Skeletal muscle satellite cell (primary cell): Measurements from ENCODE around the gene TMEM131.

ENCODE experiments used
- H3K27me3 ChIP-seq: 2 replicates; pipeline ENCODE4 v1.7.0; 2013; ENCODE audit warnings: low read length; ENCODE audit not compliant: control insufficient read depth, insufficient read depth
- H3K36me3 ChIP-seq: 2 replicates; pipeline ENCODE4 v1.7.0; 2013; ENCODE audit warnings: mild to moderate bottlenecking, control low read depth, low read length; ENCODE audit not compliant: insufficient read depth
- H3K4me1 ChIP-seq: 2 replicates; pipeline ENCODE4 v1.7.0; 2013; ENCODE audit warnings: low read length; ENCODE audit not compliant: control insufficient read depth, insufficient read depth
- H3K4me2 ChIP-seq: 2 replicates; pipeline ENCODE4 v1.7.0; 2013; ENCODE audit warnings: mild to moderate bottlenecking, low read length
- H3K4me3 ChIP-seq: 2 replicates; pipeline ENCODE4 v1.7.0; 2013; ENCODE audit warnings: low read length
- H3K9ac ChIP-seq: 2 replicates; pipeline ENCODE4 v1.7.0; 2013; ENCODE audit warnings: mild to moderate bottlenecking, low read depth, low read length, moderate library complexity
- H3K9me3 ChIP-seq: replicated peaks from 2 replicates; pipeline ENCODE4 v1.7.0; 2013; ENCODE audit warnings: mild to moderate bottlenecking, control low read depth, low read length

The TMEM131 gene

DNA sequence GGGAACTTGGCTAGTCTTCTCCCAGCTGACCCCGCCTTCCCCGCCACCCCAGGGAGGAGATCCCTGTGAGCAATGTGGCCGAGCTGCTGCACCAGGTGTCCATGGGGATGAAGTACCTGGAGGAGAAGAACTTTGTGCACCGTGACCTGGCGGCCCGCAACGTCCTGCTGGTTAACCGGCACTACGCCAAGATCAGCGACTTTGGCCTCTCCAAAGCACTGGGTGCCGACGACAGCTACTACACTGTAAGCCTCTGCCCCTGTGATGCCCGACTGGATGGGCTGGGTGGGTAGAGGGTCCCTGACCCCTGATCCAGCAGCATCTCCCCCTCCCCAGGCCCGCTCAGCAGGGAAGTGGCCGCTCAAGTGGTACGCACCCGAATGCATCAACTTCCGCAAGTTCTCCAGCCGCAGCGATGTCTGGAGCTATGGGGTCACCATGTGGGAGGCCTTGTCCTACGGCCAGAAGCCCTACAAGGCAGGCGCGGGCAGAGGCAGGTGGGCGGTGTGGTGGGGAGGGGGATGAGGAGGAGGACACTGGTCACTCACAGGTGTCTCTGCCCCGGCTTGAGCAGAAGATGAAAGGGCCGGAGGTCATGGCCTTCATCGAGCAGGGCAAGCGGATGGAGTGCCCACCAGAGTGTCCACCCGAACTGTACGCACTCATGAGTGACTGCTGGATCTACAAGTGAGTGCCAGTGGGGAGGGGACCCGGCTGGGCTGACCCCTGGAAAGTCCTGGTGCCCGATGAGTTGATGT is 258.1 kb downstream of the TMEM131 start:
- Histone ChIP-seq H3K4me1 (peaks cover 9% of the 10 kb centered on the region), H3K36me3 (no peaks in the 10 kb centered on the region)

DNA sequence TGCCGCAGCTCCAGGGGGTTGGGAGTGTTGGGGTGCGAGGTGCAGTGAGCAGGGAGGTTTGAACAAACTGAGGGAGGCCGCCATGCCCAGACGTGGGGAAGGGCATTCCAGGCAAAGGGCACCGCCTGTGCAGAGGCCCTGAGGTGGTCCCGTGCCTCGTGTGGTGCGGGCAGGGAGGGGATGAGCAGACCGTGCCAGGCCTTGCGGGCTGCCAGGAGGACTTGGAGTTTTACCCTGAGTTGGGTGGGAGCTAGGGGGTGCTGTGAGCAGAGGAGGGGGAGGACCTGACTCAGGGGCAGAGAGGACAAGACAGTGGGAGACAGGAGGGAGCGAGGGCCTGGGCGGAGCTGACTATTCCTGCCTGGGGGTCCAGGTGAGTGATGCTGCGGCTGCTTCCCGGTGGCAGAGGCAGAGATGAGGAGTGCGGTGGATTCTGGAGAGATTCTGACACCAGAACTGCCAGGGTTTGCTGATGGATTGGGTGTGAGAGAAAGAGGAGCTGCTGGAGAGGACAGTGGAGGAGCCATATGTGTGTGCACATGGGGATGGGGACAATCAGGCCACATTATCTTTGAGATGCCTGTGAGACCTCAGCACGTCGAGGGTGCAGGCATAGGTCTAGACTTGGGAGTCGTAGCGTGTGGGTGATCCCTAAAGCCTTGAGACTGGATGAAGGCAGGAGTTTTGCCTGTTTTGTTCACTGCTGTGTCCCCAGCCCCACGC is 259.0 kb downstream of the TMEM131 start:
- Histone ChIP-seq H3K36me3 (no peaks in the 10 kb centered on the region), H3K27me3 (peaks cover 24% of the 10 kb centered on the region)

More for the DNA sequence above, 258.1 kb downstream of the TMEM131 start:
- H3K27me3 ChIP-seq: peaks cover 24% of the 10 kb centered on the region
- no peak overlapping the region for H3K4me3 ChIP-seq
- H3K9ac ChIP-seq: no peak overlapping the region
- H3K9me3 ChIP-seq: no peaks in the 10 kb centered on the region
- H3K4me2 ChIP-seq: no peak overlapping the region

DNA sequence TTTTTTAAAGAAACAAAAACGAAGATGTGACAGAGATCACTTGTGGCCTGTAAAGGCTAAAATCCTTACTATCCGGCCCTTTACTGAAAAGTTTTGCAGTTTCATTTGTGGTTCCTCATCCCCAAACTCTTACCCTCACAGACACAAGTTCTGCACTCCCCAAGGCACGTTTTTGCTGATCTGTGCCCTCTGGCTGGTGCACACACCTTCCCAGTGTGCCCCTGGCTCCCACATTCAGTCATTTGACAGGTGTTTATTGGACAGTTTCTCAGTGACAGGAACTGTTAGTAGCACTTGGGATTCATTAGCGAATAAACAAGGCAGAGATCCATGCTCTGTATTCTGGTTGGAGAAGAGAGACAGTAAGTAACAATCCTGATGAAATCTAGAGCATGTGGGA is 259.6 kb downstream of the TMEM131 start:
- no peak overlapping the region for H3K9ac ChIP-seq
- no peaks in the 10 kb centered on the region for H3K9me3 ChIP-seq
- H3K4me2 ChIP-seq: no peak overlapping the region
- no peaks in the 10 kb centered on the region for H3K36me3 ChIP-seq
- H3K27me3 ChIP-seq: peaks cover 24% of the 10 kb centered on the region
- H3K4me3 ChIP-seq: no peak overlapping the region
- H3K4me1 ChIP-seq: no peaks in the 10 kb centered on the region

More for the DNA sequence above, 259.0 kb downstream of the TMEM131 start:
- H3K4me2 ChIP-seq: no peak overlapping the region
- H3K9me3 ChIP-seq: no peaks in the 10 kb centered on the region
- no peak overlapping the region for H3K4me3 ChIP-seq
- H3K4me1 ChIP-seq: peaks cover under 1% of the 10 kb centered on the region
- H3K9ac ChIP-seq: no peak overlapping the region

DNA sequence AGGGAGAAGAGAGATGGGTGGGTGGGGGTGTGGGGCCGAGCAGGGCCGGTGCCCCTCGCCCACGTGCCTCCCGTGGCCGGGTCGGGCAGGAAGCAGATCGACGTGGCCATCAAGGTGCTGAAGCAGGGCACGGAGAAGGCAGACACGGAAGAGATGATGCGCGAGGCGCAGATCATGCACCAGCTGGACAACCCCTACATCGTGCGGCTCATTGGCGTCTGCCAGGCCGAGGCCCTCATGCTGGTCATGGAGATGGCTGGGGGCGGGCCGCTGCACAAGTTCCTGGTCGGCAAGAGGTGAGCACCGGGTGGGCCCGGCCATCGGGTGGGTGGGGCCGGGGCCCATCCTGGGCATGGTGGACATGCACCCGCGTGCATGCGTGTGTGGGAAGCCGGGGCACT is 260.6 kb downstream of the TMEM131 start:
- Histone ChIP-seq H3K36me3 (no peaks in the 10 kb centered on the region), H3K9me3 (peaks cover 4% of the 10 kb centered on the region), H3K4me1 (no peaks in the 10 kb centered on the region)

DNA sequence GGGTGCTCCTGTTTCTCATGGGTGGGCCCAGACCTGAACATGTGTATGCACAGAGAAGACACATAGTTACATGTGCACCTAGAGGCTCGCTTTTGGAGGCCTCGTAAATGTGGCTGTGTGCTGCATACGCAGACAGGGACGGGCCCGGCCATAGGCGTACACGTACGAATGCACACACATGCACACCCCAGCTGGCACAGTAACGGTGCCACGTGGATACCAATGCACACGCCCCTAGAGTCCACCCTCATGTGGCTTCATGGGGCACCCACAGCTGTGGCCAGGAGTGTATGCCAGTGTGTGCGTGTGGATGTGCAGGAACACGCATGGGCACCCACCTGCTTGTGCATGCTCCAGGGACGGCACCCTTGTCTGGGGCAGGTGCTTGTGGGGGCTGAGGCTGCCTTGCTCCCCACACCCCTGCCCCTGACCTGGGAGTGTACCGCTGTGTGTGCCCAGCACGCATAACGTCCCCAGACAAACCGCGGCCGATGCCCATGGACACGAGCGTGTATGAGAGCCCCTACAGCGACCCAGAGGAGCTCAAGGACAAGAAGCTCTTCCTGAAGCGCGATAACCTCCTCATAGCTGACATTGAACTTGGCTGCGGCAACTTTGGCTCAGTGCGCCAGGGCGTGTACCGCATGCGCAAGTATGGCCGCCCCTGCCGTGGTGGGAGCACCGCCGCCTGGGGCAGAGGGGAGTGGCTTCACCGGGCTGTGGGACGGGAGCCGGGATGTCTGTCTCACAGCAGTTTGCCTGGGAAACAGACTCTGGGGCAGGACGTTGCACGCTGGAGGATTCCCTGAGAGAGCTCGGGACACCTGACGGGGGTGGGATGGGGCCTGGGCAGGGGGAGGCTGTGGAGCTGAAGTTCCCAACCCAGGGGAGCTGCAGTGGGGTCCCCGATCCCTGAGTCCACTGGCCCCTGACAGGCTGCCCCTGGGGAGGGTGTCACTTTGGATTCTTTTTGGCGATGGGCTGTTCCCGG is 261.4 kb downstream of the TMEM131 start:
- H3K27me3 ChIP-seq: peaks cover 24% of the 10 kb centered on the region
- peaks cover 6% of the 10 kb centered on the region for H3K9me3 ChIP-seq
- no peaks in the 10 kb centered on the region for H3K4me1 ChIP-seq
- H3K9ac ChIP-seq: no peak overlapping the region
- no peak overlapping the region for H3K4me3 ChIP-seq
- no peak overlapping the region for H3K4me2 ChIP-seq
- no peaks in the 10 kb centered on the region for H3K36me3 ChIP-seq

More for the DNA sequence above, 260.6 kb downstream of the TMEM131 start:
- Histone ChIP-seq H3K4me3 (no peak overlapping the region), H3K4me2 (no peak overlapping the region), H3K9ac (no peak overlapping the region), H3K27me3 (peaks cover 24% of the 10 kb centered on the region)

DNA sequence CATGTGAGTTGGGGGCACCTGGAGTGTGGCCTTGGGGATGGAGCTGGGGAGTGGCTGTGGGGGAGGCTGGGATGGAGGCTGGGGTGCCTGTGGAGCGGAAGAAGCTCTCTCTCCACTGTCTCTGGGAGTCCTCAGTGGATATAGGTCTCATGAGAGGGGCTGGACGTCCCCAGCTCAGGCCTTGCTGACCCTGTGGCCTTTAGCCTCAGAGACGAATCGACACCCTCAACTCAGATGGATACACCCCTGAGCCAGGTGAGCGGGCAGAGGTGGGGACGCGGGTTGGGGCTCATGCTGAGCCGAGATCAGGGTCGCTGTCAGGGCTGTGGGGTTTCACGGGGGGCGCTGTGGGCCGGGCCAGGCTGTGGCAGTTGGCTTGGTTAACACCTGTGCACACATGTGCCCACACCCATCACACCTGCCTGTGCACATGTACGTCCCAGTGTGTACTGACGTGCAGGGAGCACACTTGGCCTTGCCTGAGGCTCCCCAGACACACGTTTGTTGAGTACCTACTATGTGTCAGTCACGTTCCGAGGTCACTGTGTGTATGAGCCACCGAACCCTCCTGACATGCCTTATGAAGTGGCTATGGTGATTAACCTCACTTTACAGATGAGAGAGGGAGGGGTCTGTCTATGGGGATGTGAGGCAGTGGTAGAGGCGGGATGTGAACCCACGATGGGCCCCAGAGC is 262.3 kb downstream of the TMEM131 start:
- no peak overlapping the region for H3K4me2 ChIP-seq
- no peak overlapping the region for H3K4me3 ChIP-seq
- H3K9ac ChIP-seq: no peak overlapping the region
- H3K9me3 ChIP-seq: peaks cover 6% of the 10 kb centered on the region
- H3K27me3 ChIP-seq: peaks cover 24% of the 10 kb centered on the region
- H3K4me1 ChIP-seq: peaks cover under 1% of the 10 kb centered on the region
- H3K36me3 ChIP-seq: no peaks in the 10 kb centered on the region

DNA sequence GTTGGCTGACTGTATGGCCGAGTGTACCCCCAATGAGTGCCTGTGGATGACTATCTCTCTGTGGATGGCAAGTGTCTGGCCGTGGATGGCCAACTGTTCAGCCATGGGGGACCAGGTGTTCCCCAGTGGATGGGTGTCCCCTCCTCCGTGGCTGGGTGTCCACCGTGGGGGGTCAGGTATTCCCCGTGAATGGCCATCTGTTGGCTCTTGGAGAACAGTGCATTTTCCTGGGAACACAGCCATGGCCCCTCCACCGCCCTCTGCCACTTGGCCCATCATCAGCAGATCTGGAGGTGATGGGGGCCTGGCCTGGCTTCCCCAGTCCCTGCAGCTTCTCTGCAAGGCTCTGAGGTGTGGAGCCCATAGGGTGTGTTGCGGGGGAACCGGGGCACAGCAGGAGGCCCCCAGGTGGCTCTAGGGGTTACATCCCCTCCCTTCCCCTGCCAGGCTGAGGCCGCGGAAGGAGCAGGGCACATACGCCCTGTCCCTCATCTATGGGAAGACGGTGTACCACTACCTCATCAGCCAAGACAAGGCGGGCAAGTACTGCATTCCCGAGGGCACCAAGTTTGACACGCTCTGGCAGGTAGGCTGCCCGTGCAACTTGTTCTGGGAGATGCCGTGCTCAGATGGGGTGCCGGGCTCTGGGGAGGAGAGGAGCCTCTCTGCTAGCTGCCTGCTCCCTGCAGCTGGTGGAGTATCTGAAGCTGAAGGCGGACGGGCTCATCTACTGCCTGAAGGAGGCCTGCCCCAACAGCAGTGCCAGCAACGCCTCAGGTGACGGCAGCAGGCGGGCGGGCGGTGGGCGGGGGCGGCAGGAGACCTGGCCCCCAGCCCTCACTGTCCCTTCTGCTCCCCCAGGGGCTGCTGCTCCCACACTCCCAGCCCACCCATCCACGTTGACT is 263.1 kb downstream of the TMEM131 start:
- Histone ChIP-seq H3K9me3 (peaks cover 6% of the 10 kb centered on the region), H3K4me2 (no peak overlapping the region), H3K27me3 (peaks cover 17% of the 10 kb centered on the region), H3K9ac (no peak overlapping the region), H3K4me1 (peaks cover 9% of the 10 kb centered on the region), H3K36me3 (no peaks in the 10 kb centered on the region), H3K4me3 (no peak overlapping the region)

DNA sequence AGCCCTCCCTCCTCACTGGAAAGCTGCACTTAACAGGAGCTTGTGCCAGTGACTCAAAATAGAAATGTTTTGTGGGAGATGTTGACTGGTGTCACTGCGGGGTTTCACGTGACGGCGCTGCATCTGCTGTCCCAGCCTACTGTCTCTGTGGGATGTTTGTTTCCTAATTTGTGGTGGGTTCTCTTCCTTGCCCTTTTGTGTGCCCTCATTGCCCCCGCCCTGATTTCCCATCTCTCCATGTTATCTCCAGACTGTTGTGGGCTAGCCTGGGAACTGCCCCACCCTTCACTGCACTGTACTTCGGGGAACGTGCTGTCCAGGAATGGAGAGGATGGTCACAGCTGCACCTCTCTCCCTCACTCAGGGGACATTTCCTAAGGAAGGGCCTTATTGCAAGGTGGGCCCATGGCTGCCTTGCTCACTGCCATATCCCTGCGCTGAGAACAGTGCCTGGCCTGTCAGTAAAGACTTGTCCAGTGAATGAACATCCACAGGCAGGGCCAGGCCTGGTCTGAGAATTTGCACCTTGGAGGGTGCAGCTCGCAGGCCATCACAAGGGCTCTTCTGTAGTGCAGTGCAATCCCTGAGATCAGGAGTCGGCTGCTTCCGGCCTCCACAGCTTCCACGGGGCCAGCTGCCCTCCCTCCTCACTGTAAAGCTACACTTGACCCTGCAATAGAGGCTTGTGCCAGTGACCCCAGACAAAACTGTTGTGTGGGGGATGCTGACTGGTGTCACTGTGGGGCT is 264.3 kb downstream of the TMEM131 start:
- no peak overlapping the region for H3K4me2 ChIP-seq

DNA sequence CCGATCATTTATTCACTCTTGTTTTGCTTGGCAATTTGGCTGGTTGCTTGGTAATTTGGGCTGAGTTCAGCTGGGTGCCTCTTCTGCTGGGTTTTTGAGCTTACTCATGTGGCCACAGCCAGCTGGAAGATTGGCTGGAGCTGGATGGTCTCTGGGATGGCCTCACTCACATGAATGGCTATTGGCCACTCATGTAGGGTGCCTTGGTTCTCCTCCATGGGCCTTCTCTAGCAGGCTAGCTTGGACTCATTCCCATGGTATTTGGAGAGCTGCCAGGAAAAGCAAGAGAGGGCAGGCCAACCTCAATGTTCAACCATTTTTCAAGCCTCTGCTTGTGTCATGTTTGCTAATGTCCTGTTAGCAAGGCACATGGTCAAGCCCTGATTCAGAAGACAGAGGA is 265.5 kb downstream of the TMEM131 start:
- Histone ChIP-seq H3K4me3 (no peak overlapping the region), H3K4me2 (no peak overlapping the region), H3K36me3 (no peaks in the 10 kb centered on the region), H3K9me3 (peaks cover 6% of the 10 kb centered on the region), H3K9ac (no peak overlapping the region), H3K4me1 (peaks cover 13% of the 10 kb centered on the region), H3K27me3 (peaks cover 4% of the 10 kb centered on the region)

More for the DNA sequence above, 264.3 kb downstream of the TMEM131 start:
- Histone ChIP-seq H3K36me3 (no peaks in the 10 kb centered on the region), H3K4me3 (no peak overlapping the region), H3K27me3 (peaks cover 9% of the 10 kb centered on the region), H3K4me1 (peaks cover 13% of the 10 kb centered on the region), H3K9ac (no peak overlapping the region), H3K9me3 (peaks cover 6% of the 10 kb centered on the region)
